ENCODE results near the gene GNAQ. TPM values are rescaled to one million over a fixed set of nuclear protein-coding genes. Genes with fewer than 3 reads are reported as not detected.

The GNAQ gene
- total and polyA plus RNA-seq, 2 donors (not counting 1 experiment from before 2014, with no cell fraction given): 0.60 to 1.4 TPM

DNA sequence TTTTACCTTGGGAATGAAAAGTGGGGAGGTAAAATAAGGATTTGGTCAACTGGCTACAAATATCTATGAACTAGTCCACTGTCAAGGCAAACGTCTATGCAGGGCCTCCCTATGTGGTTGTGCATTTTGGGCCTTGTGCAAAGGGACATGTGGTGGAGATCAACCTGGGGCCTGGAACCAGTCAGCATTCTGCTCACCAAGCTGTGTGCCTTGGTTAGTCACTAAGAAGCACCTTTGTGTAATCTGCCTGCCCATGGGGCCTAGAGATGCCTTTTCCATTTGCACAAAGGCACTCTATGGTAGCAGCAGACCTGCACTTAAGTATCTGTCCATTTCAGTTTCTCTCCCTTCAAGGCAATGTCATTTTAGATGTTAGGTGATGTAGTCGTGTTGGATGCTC, 184.0 kb downstream of the GNAQ start:
- H3K4me3 Mint-ChIP-seq: no peak overlapping the region
- no peak overlapping the region for H3K27ac Mint-ChIP-seq
- H3K79me2 ChIP-seq (ENCODE audit: control insufficient read depth, insufficient read depth, low read length): no peaks in the 10 kb centered on the region
- no peaks in the 10 kb centered on the region for H3K9me3 Mint-ChIP-seq (ENCODE audit: insufficient read depth)
- ChIA-PET CTCF (no interaction called here), POLR2A (no interaction called here)
- H3K4me2 ChIP-seq (replicated peaks; ENCODE audit: low read depth, low read length, poor library complexity, severe bottlenecking): no peak overlapping the region
- no peaks in the 10 kb centered on the region for H3K36me3 ChIP-seq (replicated peaks in 1 of 2; ENCODE audit: control extremely low read depth in 1 of 2, control insufficient read depth in 1 of 2, extremely low read depth in 1 of 2, insufficient read depth in 2 of 2, low read length in 1 of 2)
- DNase-seq (no peak), ATAC-seq (ENCODE audit: low read depth) (no peak)
- H3K27ac ChIP-seq (ENCODE audit: low read length in 2 of 2): no peak overlapping the region
- intact Hi-C loops (cut with micrococcal nuclease): no loop called here
- H3K4me3 ChIP-seq (ENCODE audit: control extremely low read depth in 1 of 5, extremely low read depth in 1 of 5, insufficient read depth in 1 of 5, low read depth in 2 of 5, low read length in 4 of 5): no peak overlapping the region
- H3K4me1 Mint-ChIP-seq: no peaks in the 10 kb centered on the region
- H3K9me3 ChIP-seq (ENCODE audit: control extremely low read depth in 1 of 3, control insufficient read depth in 2 of 3, insufficient read depth in 1 of 3, low read length in 2 of 3): no peaks in the 10 kb centered on the region
- H3K27me3 ChIP-seq (replicated peaks in 1 of 4; ENCODE audit: control extremely low read depth in 1 of 4, control insufficient read depth in 3 of 4, insufficient read depth in 4 of 4, low read length in 3 of 4): no peaks in the 10 kb centered on the region
- H3K27me3 Mint-ChIP-seq: no peaks in the 10 kb centered on the region
- no peak overlapping the region for H2AFZ ChIP-seq (ENCODE audit: insufficient read depth, low read depth, low read length, poor library complexity, severe bottlenecking)
- no peak overlapping the region for H3K9ac ChIP-seq (ENCODE audit: low read length)
- H4K20me1 ChIP-seq (ENCODE audit: control insufficient read depth, insufficient read depth, low read length, poor library complexity, severe bottlenecking): no peaks in the 10 kb centered on the region
- WGBS (ENCODE audit: insufficient coverage): 67% methylated on average over 1 of the region's 2 CpGs
- H3K4me1 ChIP-seq (ENCODE audit: control insufficient read depth in 2 of 2, insufficient read depth in 2 of 2, low read length in 2 of 2): peaks cover 0 to 1% of the 10 kb centered on the region in 2 donors
- TF ChIP-seq, protein P1, sequence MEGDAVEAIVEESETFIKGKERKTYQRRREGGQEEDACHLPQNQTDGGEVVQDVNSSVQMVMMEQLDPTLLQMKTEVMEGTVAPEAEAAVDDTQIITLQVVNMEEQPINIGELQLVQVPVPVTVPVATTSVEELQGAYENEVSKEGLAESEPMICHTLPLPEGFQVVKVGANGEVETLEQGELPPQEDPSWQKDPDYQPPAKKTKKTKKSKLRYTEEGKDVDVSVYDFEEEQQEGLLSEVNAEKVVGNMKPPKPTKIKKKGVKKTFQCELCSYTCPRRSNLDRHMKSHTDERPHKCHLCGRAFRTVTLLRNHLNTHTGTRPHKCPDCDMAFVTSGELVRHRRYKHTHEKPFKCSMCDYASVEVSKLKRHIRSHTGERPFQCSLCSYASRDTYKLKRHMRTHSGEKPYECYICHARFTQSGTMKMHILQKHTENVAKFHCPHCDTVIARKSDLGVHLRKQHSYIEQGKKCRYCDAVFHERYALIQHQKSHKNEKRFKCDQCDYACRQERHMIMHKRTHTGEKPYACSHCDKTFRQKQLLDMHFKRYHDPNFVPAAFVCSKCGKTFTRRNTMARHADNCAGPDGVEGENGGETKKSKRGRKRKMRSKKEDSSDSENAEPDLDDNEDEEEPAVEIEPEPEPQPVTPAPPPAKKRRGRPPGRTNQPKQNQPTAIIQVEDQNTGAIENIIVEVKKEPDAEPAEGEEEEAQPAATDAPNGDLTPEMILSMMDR (IDR thresholded peaks at IDR 0.05): no peak
- TF ChIP-seq EZH2 (IDR thresholded peaks at IDR 0.05; ENCODE audit: borderline replicate concordance, insufficient read depth, low read depth, low read length, poor library complexity, severe bottlenecking): no peak

DNA sequence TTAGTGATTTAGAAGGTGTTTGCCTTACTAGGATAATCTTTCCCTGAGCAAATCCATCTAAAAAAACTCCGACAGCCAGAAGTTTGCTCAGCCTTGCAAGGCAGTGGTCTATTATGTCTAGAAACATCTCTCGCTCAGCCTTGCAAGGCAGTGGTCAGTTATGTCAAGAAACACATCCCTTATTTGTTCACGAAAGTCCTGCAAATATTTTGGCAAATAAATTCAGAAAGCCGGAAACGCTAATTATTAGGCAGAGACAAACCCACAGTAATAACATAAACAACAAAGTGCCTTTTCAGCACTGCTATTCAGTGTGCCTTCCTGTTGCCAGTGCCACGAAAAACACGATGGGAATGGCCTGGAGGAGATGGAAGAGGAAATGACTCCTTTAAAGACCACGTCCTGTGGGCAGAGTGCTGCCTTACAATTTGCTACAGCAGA, 184.5 kb downstream of the GNAQ start:
- no peak overlapping the region for H3K4me2 ChIP-seq (replicated peaks; ENCODE audit: low read depth, low read length, poor library complexity, severe bottlenecking)
- ChIA-PET POLR2A (no interaction called here), CTCF (no interaction called here)
- no peaks in the 10 kb centered on the region for H4K20me1 ChIP-seq (ENCODE audit: control insufficient read depth, insufficient read depth, low read length, poor library complexity, severe bottlenecking)
- no peaks in the 10 kb centered on the region for H3K9me3 Mint-ChIP-seq (ENCODE audit: insufficient read depth)
- TF ChIP-seq EZH2 (IDR thresholded peaks at IDR 0.05; ENCODE audit: borderline replicate concordance, insufficient read depth, low read depth, low read length, poor library complexity, severe bottlenecking): no peak
- TF ChIP-seq, protein P1 (IDR thresholded peaks at IDR 0.05): no peak
- no peak overlapping the region for H3K27ac Mint-ChIP-seq
- no peak overlapping the region for H3K4me3 Mint-ChIP-seq
- 65% methylated on average over 5 of the region's 8 CpGs for WGBS (ENCODE audit: insufficient coverage)
- intact Hi-C loops (cut with micrococcal nuclease): no loop called here
- no peak overlapping the region for H3K9ac ChIP-seq (ENCODE audit: low read length)
- no peaks in the 10 kb centered on the region for H3K9me3 ChIP-seq (ENCODE audit: control extremely low read depth in 1 of 3, control insufficient read depth in 2 of 3, insufficient read depth in 1 of 3, low read length in 2 of 3)
- no peak for ATAC-seq (ENCODE audit: low read depth)
- no peaks in the 10 kb centered on the region for H3K79me2 ChIP-seq (ENCODE audit: control insufficient read depth, insufficient read depth, low read length)
- H3K27ac ChIP-seq (ENCODE audit: low read length in 2 of 2): no peak overlapping the region
- H3K27me3 Mint-ChIP-seq: no peaks in the 10 kb centered on the region
- H2AFZ ChIP-seq (ENCODE audit: insufficient read depth, low read depth, low read length, poor library complexity, severe bottlenecking): no peak overlapping the region
- H3K36me3 ChIP-seq (replicated peaks in 1 of 2; ENCODE audit: control extremely low read depth in 1 of 2, control insufficient read depth in 1 of 2, extremely low read depth in 1 of 2, insufficient read depth in 2 of 2, low read length in 1 of 2): no peaks in the 10 kb centered on the region
- H3K4me1 Mint-ChIP-seq: peaks cover 4% of the 10 kb centered on the region
- peaks cover 5 to 7% of the 10 kb centered on the region in 2 donors for H3K4me1 ChIP-seq (ENCODE audit: control insufficient read depth in 2 of 2, insufficient read depth in 2 of 2, low read length in 2 of 2)
- no peak overlapping the region for H3K4me3 ChIP-seq (ENCODE audit: control extremely low read depth in 1 of 5, extremely low read depth in 1 of 5, insufficient read depth in 1 of 5, low read depth in 2 of 5, low read length in 4 of 5)
- no peak for DNase-seq
- H3K27me3 ChIP-seq (replicated peaks in 1 of 4; ENCODE audit: control extremely low read depth in 1 of 4, control insufficient read depth in 3 of 4, insufficient read depth in 4 of 4, low read length in 3 of 4): no peaks in the 10 kb centered on the region

Measured in B cell (primary cell).